ENCODE data around the gene FAM3B.

Gene FAM3B

GRCh38 chr21:41319273-41319672 lies 2.7 kb downstream of the FAM3B start:
- no peak for DNase-seq (ENCODE audit: low spot score)

- no peak for DNase-seq (ENCODE audit: low spot score)
Observed at GRCh38 chr21:41321211-41321907, 4.8 kb downstream of the FAM3B start.

GRCh38 chr21:41321908-41322495 lies 5.4 kb downstream of the FAM3B start:
- DNase-seq (ENCODE audit: low spot score): no peak

GRCh38 chr21:41322496-41323382 lies 6.1 kb downstream of the FAM3B start:
- no peak for DNase-seq (ENCODE audit: low spot score)

GRCh38 chr21:41325138-41325912 lies 8.7 kb downstream of the FAM3B start:
- no peak for DNase-seq (ENCODE audit: low spot score)

DNA sequence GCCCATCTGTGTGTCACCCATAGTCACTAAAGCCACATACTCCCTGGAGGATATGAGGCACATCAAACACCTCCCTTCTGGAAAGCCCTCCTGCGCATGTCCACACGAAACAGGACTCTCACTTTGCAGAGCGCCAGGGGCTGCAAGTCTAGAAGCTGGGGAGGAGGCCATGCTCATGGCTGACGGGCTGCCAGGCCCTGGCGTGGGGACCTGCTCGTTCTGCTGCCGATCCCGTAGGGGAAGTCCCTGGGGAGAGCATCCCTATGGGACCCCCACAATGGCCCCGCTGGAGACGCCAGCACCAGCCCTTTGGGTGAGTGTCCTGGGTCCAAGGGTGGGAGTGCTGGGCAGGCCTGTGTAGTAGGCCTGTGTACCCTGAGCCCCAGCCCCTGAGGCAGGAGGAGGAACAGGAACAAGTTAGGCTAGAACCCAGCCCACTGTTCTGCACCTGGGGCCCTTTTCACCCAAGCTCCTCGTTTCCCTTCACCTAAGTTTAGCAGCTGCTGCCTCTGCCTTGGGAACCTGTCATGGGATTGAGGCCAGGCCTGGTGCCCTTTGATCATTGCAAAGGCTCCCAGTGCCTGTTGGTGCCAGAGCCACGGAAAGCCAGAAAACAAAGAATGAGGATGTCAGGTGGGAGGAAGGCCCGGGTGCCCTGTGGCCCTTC lies 9.9 kb downstream of the FAM3B start:
- DNase-seq (ENCODE audit: low spot score): no peak

DNA sequence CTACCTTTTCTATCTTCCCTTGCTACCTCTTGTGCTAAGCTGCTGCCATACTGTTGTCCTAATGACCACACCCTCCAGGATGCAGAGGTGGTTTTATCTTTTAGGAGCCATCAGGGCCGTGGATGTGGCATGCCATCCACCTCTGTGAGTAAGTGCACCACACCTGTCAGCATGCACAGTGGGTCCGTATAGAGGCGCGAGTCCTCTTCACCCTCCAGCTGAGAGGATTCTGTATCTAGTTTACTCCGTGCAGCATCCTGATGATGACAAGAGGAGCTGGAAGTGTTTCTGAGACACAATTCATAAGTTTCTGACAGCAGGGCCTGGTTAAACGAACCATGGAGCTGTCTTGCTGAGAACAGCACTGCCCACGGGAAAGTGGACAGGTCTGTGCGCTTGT lies 11.2 kb downstream of the FAM3B start:
- DNase-seq (ENCODE audit: low spot score): no peak

- no peak for DNase-seq (ENCODE audit: low spot score)
Observed at GRCh38 chr21:41328660-41329607, 12.3 kb downstream of the FAM3B start.

DNA sequence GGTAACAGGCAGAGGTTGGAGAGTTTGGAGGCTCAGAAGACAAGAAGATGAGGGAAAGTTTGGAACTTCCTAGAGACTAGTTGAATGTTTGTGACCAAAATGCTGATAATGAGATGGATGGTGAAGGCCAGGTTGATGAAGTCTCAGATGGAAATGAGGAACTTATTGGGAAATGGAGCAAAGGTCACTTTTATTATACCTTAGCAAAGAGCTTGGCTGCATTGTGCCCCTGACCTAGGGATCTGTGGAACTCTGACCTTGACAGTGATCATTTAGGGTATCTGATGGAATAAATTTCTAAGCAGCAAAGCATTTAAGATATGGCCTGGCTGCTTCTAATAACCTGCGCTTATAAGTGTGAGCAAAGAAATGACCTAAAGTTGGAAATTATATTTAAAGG lies 17.2 kb downstream of the FAM3B start:
- no peak for DNase-seq (ENCODE audit: low spot score)

GRCh38 chr21:41337515-41337914 lies 20.9 kb downstream of the FAM3B start:
- no peak for DNase-seq (ENCODE audit: low spot score)

- DNase-seq (ENCODE audit: low spot score): no peak
Observed at GRCh38 chr21:41338455-41338854, 21.9 kb downstream of the FAM3B start.

GRCh38 chr21:41342035-41342434 lies 25.4 kb downstream of the FAM3B start:
- DNase-seq (ENCODE audit: low spot score): no peak

DNA sequence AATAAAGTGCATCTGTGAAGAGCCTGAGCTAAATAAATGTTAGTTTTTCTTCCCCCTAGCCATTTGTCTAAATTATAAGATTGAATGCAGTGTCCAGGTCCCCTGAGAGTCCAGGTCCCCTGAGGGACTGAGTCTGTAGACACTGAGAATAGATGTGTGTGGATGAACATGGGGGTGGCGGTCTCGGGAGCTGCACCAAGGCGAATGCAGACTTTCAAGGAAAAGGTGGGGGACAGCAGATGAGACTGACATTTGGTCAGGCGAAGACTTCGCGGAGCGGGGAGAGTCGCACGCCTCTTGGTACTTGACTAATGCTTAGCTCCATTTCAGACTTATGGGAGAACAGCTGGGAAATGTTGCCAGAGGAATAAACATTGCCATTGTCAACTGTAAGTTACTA lies 27.5 kb downstream of the FAM3B start:
- no peak for DNase-seq (ENCODE audit: low spot score)

DNA sequence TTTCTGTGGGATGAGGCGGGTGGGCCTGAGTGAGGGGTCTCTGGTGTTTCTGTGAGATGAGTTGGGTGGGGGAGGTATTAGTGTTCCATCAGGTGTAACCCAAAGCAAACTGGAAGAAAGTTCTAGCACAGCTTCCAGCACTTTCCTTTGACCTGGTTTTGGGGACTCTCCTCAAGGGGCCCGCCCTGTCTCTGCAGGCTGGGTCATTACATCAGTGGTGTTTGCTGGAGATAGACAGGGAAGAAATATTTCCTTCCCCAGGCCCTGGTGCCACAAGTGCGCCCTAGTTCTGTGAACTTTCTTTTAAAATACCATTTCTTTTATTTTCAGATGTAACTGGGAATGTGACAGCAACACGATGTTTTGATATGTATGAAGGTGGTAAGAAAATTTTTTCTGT lies 28.8 kb downstream of the FAM3B start:
- DNase-seq (ENCODE audit: low spot score): no peak

DNA sequence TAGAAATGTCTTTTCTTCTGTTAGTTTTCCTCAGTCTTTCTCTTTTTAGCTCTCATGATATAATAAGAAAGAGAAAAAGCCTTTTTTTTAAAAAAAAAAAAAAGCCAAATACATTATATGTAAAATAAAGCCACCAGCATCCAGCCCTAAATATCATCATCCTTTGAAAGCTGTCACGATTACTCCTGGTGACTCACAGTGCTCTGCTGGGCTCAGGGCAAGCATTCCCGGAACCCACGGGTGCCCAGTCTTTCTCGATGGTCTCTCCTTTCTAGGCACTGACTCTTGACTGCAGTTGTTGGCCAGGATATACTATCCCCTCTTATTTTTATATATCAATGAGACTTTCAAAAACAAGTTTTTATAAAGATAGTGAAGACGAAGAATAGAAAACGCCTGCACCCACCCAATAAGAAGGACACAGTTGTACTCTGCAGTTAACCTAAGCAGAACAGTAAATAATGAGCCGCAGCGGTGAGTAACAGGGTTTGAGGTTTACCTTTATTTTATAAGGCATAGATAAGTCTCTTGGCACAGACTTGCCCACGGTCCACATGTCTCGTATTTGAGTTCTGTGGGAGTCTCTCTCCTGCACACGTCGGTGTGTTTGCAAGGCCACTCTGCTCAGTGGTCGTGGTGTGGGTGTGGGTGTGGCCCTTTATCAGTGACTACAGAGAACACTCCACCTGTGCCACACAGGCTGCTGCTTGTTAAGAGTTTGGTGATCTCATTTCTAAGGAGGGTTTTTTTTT lies 29.5 kb downstream of the FAM3B start:
- no peak for DNase-seq (ENCODE audit: low spot score)

DNA sequence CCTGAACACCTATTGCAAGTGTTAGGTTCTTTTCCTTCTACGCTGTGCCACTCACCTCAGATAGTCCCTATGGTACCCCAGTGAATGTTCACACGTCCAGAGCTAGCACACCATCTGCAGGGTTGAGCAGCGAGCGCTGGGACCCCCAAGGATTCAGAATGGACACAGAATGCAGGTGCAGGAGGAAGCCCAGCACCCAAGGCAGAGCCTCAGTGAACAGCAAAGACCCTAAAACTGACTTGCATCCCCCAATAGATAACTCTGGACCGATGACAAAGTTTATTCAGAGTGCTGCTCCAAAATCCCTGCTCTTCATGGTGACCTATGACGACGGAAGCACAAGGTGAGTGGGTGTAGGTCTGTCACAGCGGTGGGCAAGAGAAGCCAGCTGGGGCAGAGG lies 30.2 kb downstream of the FAM3B start:
- no peak for DNase-seq (ENCODE audit: low spot score)

DNA sequence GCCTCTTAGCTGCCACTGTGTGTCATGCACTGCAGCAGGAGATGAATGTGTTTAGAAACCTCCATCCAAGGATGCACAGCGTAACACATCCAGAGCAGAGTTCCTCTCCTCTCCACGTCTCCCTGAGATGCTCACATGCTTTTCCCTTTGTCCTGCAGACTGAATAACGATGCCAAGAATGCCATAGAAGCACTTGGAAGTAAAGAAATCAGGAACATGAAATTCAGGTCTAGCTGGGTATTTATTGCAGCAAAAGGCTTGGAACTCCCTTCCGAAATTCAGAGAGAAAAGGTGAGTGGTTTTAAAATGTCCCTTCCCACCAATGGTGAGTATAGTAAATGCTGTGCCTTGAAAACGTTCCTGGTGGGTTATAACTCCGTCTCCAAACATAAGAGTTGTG lies 31.8 kb downstream of the FAM3B start:
- no peak for DNase-seq (ENCODE audit: low spot score)

- DNase-seq (ENCODE audit: low spot score): no peak
Observed at GRCh38 chr21:41349126-41349525, 32.5 kb downstream of the FAM3B start.

DNA sequence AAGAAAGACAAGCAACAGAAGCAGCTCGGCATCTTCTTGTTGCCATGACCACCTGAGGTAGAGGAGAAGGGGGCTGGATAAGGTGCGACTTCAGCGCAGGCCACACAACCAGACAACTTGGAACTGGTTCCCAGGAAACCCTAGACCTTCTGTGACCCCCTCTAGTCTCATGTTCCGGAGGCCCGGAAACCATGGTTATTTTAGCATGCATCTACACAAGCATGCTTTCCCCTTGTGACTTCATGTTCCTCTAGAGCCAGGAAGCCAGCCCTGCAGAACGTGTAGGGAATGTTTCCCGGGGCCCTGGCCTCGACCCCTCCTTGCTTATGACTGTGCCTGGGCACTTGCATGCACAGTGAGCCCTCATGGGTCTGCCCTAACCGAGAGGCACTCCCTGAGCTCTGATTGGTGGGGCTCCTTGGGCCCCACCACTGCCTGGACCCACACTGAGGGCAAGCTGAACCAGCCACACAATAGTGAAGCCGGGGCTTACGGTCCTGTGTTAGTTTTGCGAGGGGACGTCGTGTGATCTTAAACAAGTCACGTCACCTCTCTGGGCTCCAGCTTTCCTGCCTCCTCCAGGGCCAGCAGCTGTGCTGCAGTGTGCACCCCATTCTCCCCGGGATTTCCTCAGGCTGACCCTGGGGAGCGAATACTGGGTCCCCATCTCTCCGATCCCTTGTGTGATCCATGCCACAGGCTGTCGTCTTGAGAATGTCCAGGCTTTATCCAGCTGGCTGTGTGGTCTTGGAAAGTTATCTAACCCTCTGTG lies 33.2 kb downstream of the FAM3B start:
- DNase-seq (ENCODE audit: low spot score): no peak
